GM18861 (cell line): ENCODE data around the gene NIT1.

ENCODE experiments used
- ATAC-seq: cut with Tn5 transposase; IDR thresholded peaks from one replicate; pipeline ENCODE4 v1.9.1; 2021; ENCODE audit not compliant: unreplicated experiment

Gene NIT1

DNA sequence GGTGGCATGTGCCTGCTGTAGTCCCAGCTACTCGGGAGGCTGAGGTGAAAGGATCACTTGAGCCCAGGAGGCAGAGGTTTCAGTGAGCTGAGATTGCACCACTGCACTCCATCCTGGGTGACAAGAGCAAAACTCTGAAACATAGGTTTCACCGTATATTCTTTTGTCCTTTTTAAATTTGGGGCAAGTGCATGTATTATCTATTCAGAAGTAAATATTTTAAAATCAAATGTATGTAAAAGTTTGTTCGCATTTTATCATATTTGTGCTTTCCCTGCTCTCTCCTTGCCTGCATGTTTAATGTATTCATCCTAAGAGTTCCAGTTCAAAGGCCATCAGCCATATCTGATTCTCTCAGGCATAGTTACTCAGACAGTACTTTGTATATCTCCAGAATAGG, 27.9 kb downstream of the NIT1 start:
- ATAC-seq = no peak

DNA sequence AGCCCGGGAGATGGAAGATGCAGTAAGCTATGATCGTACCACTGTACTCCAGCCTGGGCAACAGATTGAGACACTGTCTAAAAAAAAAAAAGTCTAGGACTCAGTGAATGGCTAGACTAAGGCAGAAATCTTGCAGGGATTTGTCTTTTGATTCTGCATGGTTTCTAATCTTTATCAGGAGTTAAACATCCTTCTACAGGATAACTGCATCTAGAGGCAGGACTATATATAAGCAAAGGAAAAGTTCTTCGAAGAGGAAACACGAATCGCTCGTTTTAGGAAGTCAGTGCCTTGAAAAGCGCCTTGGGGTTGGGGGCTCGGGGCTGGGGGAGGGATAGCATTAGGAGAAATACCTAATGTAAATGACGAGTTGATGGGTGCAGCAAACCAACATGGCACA, 35.3 kb downstream of the NIT1 start:
- no peak for ATAC-seq

DNA sequence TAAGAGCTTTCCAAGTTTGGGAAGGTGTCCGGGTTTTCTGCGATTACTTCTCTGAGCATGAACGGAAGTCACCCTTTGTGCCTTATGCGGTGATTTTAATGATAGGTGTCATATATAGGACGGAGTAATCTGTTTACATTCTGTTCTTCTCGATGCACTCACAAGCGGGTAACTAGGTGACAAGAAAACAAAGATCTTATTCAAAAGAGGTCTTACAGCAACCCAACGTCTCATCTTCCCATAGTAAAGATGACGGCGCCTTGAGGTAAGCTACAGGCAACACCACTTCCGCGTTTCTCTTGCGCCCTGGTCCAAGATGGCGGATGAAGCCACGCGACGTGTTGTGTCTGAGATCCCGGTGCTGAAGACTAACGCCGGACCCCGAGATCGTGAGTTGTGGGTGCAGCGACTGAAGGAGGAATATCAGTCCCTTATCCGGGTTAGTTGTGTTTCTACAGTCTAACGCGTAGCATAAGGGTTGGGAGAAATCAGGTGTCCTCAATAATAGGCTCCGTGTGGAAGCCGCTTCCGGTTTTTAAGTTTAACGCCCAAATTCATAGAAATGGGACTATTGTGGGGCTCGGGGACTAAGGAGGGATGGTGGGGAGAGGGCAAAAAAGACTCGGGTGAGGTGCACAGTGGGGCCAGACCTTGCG, 35.9 kb downstream of the NIT1 start, which contains the start of gene UFC1:
TSS of gene UFC1 (plus strand) at position 297 of the 656 bp plus-strand sequence. CDS start at position 317, 20 bp downstream.
- ATAC-seq = peak; percentile 64

DNA sequence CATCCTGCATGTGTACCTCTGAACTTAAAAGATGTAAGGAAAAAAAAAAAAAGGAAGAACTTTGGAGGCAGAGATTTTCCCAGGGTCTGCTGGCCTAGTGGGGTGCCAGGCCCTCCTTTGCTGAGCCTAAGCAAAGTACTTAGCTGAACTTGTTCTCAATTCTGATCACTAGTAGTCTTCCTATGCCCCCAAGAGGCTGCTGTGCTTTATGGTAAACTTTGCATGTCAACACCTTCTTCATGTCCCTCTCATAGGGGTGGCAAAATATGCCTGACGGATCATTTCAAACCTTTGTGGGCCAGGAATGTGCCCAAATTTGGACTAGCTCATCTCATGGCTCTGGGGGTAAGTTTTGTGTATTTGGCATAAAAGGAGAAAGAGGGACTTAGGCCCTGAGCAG, 40.0 kb downstream of the NIT1 start:
- no peak for ATAC-seq

DNA sequence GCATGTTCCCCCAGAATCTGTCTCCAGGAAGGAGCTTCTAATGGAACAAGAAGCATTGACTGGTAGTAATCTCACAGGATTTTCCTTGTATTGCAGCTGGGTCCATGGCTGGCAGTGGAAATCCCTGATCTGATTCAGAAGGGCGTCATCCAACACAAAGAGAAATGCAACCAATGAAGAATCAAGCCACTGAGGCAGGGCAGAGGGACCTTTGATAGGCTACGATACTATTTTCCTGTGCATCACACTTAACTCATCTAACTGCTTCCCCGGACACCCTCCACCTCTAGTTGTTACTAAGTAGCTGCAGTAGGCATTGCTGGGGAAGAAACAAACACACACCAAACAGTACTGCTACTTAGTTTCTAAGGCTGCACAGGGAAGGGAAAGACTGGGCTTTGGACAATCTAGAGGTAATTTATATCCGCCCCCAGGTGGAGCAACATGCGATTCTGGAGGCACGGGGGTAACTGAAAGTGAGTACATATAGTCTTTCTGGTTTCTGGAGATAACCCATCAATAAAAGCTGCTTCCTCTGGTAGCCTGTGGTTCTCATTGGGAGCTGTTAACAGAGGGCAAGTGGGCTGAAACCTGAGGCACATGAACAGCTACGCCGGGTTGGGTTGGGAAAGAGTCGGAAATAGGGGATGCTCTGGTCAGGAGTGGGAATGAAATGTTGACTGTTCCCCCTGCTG, 40.6 kb downstream of the NIT1 start:
- no peak for ATAC-seq

DNA sequence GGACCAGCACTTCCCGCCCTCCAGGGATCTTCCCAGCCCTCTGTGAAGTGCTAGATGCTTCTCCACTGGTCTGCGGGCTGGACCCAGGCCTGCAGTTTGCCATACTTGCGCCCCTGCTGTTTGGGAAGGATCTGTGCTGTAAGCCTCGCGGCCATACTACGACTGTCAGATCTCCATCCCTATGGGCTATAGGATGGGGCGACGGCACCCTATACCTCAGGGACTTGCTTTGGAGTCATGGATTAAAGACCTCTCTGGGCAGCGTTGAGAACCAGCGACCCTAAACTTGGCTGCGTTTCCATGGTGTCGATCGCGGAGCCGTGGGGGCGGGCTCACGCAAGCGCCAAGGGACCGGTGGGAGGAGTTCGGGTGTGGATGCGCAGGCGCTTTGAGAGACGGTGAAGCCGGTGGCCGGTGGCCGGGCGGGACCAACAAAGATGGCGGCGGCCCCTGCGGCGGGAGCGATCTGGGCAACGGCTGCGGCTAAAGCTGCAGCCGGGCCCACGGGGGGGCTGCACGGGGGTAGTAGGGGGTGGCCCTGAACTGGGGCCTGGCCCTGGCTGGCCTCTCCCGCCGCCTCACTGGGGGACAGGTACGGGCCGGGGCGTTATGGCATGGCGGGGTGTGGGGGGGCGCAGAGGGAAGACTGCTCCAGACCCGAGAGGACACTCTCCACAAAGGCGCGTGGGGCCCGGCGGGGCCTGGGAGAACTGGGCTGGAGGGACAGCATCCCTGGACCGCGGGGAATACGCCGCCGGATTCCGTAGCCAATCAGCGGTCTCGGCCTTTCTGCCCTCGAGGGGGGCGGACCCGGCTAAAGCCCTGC, 41.4 kb downstream of the NIT1 start, which contains the start of gene USP21:
TSS of gene USP21 (plus strand) at position 414 of the 826 bp plus-strand sequence. CDS start 1,141 bp downstream, outside the sequence.
- peak; percentile 67 for ATAC-seq

DNA sequence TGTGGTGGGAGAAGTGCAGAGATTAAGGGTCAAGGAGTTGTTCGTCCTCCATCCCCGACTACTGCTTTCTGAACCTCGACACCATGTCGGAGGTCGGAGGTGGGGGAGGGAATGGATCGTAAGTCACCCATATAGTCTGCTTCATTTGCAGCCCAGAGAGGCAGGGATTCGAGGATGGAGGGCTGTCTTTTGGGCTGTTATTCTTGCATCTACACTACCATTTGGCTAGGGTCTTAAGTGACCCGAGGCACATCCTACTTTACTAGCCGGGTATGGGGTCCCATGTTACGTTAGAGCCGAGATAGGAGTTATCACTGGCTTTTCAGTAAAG, 42.0 kb downstream of the NIT1 start:
- no peak for ATAC-seq

DNA sequence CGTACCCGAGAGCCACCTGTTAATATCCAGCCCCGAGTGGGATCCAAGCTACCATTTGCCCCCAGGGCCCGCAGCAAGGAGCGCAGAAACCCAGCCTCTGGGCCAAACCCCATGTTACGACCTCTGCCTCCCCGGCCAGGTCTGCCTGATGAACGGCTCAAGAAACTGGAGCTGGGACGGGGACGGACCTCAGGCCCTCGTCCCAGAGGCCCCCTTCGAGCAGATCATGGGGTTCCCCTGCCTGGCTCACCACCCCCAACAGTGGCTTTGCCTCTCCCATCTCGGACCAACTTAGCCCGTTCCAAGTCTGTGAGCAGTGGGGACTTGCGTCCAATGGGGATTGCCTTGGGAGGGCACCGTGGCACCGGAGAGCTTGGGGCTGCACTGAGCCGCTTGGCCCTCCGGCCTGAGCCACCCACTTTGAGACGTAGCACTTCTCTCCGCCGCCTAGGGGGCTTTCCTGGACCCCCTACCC, 42.8 kb downstream of the NIT1 start:
- ATAC-seq = no peak

DNA sequence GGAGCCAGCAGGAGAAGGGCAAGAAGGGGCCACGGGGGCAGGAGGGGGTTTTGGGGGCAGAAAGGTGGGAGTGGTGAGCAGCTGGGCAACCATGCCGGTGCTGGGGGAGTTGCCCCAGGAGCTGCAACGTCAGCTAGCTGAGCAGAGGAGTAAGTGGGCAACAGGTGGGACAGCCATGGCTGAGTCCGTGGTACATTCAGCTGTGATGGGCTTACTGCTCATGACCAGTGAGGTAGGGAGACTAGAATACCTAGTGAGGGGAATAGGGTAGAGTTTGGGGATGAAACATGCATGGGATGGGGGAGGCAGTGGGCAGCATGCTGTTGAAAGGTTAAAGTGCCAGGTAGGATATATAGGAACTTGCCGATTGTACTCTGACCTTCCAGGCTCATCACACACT, 43.7 kb downstream of the NIT1 start:
- no peak for ATAC-seq

DNA sequence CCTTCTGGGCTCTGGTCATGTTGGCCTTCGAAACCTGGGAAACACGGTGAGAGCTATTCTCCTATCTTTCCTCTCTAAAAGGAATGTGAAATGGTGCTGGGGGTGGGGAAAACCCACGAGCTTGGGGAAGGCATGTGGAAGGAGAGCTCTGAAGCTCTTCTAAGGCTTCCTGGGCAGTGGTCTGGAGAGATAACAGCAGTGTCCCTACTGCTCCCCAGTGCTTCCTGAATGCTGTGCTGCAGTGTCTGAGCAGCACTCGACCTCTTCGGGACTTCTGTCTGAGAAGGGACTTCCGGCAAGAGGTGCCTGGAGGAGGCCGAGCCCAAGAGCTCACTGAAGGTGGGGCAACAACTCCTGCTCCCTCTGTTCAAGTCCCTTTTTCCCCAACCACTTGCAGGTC, 44.1 kb downstream of the NIT1 start:
- ATAC-seq = no peak

DNA sequence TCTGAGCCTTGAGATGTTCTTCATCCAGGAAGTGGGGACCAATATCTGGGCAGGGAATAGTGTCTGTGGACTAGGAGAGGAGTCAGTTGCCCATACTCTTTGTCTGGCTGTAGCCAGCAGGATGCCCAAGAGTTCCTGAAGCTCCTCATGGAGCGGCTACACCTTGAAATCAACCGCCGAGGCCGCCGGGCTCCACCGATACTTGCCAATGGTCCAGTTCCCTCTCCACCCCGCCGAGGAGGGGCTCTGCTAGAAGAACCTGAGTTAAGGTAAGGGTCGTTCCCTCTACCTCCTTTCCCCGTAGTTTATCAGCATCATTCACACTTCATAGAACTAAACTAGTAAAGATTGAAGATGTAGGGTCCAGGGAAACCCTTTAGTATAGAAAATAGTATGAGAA, 44.9 kb downstream of the NIT1 start:
- ATAC-seq = no peak

DNA sequence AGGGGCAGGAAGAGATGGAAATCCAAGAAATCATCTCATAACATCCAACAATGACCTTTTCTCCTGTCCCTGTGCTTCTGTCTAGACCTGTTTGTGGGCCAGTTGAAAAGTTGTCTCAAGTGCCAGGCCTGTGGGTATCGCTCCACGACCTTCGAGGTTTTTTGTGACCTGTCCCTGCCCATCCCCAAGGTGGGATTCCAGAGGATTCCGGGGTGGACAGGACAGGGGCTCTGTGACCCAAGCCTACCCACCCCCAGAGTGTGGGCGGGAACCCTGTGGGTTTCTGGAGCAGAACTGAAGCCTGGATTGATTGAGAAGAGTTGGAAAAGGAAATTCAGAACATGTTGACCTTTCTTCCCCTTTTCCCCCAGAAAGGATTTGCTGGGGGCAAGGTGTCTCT, 45.9 kb downstream of the NIT1 start:
- ATAC-seq = no peak

DNA sequence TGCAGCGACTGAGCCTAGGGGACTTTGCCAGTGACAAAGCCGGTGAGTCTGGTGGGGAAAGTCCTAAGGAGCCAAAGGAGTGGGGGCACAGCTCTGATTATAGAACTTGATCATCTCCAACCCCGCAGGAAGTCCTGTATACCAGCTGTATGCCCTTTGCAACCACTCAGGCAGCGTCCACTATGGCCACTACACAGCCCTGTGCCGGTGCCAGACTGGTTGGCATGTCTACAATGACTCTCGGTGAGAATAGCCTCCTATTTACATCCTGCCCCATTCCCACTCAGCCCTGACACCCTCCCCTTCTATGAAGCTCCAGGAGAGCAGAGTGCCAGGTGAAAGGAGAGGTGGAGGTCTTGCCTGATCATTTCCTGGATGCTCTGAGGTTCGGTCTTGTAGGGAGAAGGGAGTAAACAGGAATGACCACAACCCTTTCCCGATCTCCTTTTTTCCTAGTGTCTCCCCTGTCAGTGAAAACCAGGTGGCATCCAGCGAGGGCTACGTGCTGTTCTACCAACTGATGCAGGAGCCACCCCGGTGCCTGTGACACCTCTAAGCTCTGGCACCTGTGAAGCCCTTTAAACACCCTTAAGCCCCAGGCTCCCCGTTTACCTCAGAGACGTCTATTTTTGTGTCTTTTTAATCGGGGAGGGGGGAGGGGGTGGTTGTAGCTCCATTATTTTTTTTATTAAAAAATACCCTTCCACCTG, 47.2 kb downstream of the NIT1 start:
- ATAC-seq = no peak

DNA sequence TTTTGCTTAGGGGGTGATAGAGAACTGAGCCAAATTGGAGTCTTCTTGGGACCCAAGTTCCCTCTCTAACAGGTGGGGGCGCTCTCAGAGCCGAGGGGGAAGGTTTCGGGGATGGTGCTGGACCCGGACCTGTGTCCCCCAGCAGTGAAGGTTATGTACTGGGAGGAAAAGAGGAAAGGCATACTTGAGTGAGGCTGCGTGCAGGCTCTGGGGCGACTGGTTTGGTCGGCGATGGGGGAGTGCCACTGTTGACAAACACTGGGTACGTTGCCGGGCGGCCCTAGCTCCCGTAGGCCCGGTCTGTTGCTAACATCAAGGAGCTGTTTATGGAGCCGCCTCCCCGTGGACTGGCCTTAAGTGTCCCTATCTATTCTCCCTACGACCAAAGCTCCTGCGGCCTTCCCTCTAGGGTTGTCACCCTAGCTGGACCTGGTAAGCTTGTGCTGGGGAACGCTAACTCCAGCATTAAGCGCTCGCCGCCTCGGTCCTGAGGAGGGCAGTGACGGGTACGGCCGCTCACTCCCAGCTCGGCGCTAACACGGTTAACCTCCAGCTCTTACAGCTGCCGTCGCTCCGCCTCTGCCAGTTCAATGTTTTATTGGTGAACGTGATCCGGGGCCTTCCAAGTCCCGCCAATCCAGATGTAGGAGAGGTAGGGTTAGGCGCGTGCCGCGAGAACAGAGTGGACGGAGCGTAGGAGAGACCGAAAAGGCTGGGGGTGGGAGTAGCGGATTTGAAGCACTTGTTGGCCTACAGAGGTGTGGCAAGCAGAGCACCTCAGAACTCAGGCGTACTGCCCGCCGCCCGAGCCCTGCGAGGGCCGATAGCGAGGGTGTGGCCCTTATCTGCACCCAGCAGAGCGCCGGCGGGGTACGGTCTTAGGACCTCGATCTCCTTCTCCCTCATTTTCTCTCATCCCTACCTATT, 48.1 kb downstream of the NIT1 start, which contains the start of gene PPOX:
TSS of gene PPOX (plus strand) at position 685 of the 927 bp plus-strand sequence. CDS start 422 bp downstream, outside the sequence.
- ATAC-seq = peak; percentile 92

DNA sequence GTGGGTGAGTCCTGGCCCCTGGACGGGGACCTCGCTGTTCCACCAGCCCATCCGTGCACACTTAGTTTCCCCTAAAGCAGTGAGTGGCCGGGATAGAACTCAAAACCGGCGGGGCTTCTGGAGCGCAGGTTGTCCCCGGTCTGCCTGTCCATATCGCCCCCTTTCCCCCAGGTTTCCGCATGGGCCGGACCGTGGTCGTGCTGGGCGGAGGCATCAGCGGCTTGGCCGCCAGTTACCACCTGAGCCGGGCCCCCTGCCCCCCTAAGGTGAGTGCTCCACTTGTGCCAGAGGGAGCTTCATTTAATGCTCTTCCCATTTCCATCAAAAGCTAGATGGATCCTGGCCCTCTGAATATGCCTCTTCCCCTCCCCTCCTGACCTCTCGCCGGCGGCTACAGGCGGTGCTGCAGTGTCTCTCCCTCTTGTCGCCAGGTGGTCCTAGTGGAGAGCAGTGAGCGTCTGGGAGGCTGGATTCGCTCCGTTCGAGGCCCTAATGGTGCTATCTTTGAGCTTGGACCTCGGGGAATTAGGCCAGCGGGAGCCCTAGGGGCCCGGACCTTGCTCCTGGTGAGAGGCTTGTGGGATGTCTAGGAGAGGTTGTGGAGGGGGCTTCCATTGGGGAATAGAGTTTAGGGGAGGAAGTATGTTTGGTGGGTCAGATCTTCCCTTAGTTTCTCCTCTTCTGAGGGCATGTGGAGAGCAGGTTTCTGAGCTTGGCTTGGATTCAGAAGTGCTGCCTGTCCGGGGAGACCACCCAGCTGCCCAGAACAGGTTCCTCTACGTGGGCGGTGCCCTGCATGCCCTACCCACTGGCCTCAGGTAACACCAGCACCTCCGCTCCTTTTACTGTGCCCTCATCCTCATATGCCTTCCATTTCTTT, 49.0 kb downstream of the NIT1 start:
- ATAC-seq = no peak

DNA sequence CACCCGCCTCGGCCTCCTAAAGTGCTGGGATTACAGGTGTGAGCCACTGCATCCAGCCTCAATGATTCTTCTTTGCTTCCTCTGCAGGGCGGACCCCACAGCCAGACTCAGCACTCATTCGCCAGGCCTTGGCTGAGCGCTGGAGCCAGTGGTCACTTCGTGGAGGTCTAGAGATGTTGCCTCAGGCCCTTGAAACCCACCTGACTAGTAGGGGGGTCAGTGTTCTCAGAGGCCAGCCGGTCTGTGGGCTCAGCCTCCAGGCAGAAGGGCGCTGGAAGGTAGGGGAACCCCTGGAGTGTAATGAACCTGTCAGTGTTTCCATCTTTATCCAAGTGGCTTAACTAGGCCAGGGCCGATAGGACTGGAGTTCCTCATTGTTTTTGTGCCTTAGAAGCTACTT, 51.0 kb downstream of the NIT1 start:
- ATAC-seq = no peak
